HepG2 (cell line): ENCODE data around the gene NCOA1. TPM values are rescaled to one million over a fixed set of nuclear protein-coding genes. Genes with fewer than 3 reads are reported as not detected.

Experiments
- AGO1 ChIP-seq: fragments of 200-400 bp; formaldehyde crosslinking; IDR thresholded peaks from 2 replicates; pipeline ENCODE4 v1.6.1; 2017; ENCODE audit warnings: mild to moderate bottlenecking, low read depth, low read length, moderate library complexity; ENCODE audit not compliant: poor library complexity, severe bottlenecking
- ASH2L ChIP-seq: fragments of 300-600, 200-600 bp; sonication (generic); IDR thresholded peaks from 2 replicates; pipeline ENCODE4 v1.7.0; 2017; ENCODE audit warnings: low read depth, mild to moderate bottlenecking, moderate library complexity, mixed read lengths, low read length; ENCODE audit not compliant: insufficient read length
- FOSL1 ChIP-seq: sonication (generic); formaldehyde crosslinking; IDR thresholded peaks from 2 replicates; pipeline ENCODE4 v1.9.0; 2021; ENCODE audit warnings: missing genetic modification reagents, borderline replicate concordance
- GTF2F1 ChIP-seq: fragments of 150-350 bp; IDR thresholded peaks from 2 replicates; pipeline ENCODE4 v1.6.1; 2014; ENCODE audit warnings: low read length
- MAZ ChIP-seq, 2 experiments: sonication (generic) in 1 of 2; formaldehyde crosslinking in 1 of 2; IDR thresholded peaks; 2 replicates each; pipeline versions ENCODE4 v1.5.0 to v1.6.1; 2012 to 2020; ENCODE audit warnings: low read depth in 2 of 2, mild to moderate bottlenecking in 2 of 2, borderline replicate concordance in 1 of 2, improper control_type of control experiment in 1 of 2, low read length in 1 of 2, missing genetic modification reagents in 1 of 2, moderate library complexity in 1 of 2
- RARG ChIP-seq: sonication (generic); formaldehyde crosslinking; IDR thresholded peaks from 2 replicates; pipeline ENCODE4 v1.4.0; 2020; ENCODE audit warnings: low read depth, mild to moderate bottlenecking, missing genetic modification reagents
- ZBTB38 ChIP-seq: sonication (generic); formaldehyde crosslinking; IDR thresholded peaks from 2 replicates; pipeline ENCODE4 v1.5.1; 2020; ENCODE audit warnings: mild to moderate bottlenecking, missing genetic modification reagents
- ZMYM2 ChIP-seq: sonication (generic); formaldehyde crosslinking; IDR thresholded peaks from 2 replicates; pipeline ENCODE4 v1.8.0; 2022; ENCODE audit warnings: mild to moderate bottlenecking, missing genetic modification reagents
- ZNF124 ChIP-seq: sonication (generic); formaldehyde crosslinking; IDR thresholded peaks from 2 replicates; pipeline ENCODE4 v1.4.0; 2020; ENCODE audit warnings: missing genetic modification reagents
- ZNF205 ChIP-seq: IDR thresholded peaks from 2 replicates; pipeline ENCODE4 v1.6.1; 2018; ENCODE audit warnings: missing biosample characterization, missing genetic modification reagents
- ZNF224 ChIP-seq: sonication (generic); formaldehyde crosslinking; IDR thresholded peaks from 2 replicates; pipeline ENCODE4 v1.5.0; 2020; ENCODE audit warnings: mild to moderate bottlenecking, missing genetic modification reagents
- ZNF235 ChIP-seq: sonication (generic); formaldehyde crosslinking; IDR thresholded peaks from 2 replicates; pipeline ENCODE4 v1.8.1; 2023; ENCODE audit warnings: mild to moderate bottlenecking, missing genetic modification reagents, borderline replicate concordance
- ZNF264 ChIP-seq: sonication (generic); formaldehyde crosslinking; IDR thresholded peaks from 2 replicates; pipeline ENCODE4 v1.4.0; 2020; ENCODE audit warnings: missing genetic modification reagents
- ZNF607 ChIP-seq: sonication (generic); formaldehyde crosslinking; IDR thresholded peaks from 2 replicates; pipeline ENCODE4 v1.5.1; 2020; ENCODE audit warnings: missing genetic modification reagents, mild to moderate bottlenecking, borderline replicate concordance
- ZNF75D ChIP-seq: sonication (generic); formaldehyde crosslinking; IDR thresholded peaks from 2 replicates; pipeline ENCODE4 v1.8.1; 2023; ENCODE audit warnings: missing genetic modification reagents, mild to moderate bottlenecking, borderline replicate concordance
- ZNF879 ChIP-seq: sonication (generic); formaldehyde crosslinking; IDR thresholded peaks from 2 replicates; pipeline ENCODE4 v1.8.1; 2023; ENCODE audit warnings: missing genetic modification reagents
- ZSCAN12 ChIP-seq: sonication (generic); formaldehyde crosslinking; IDR thresholded peaks from 2 replicates; pipeline ENCODE4 v1.9.0; 2021; ENCODE audit warnings: mild to moderate bottlenecking, missing genetic modification reagents
- polyA plus RNA-seq, 8 experiments: library from polyadenylated mRNA; depleted of rRNA in 3 of 8; stranded (reverse) in 7 of 8; unstranded in 1 of 8; fragments of >200 nt; fragmentation: Illumina TruSeq in 4 of 8; extraction: Trizol in 4 of 8; gene quantifications; 2 replicates each; pipeline versions ENCODE4 v1.2.1 to v1.2.3, GENCODE V29; 2011 to 2016; ENCODE audit warnings: low read depth in 4 of 8, missing spikeins in 1 of 8, mixed read lengths in 1 of 8; ENCODE audit not compliant: insufficient read depth in 1 of 8
- total RNA-seq, 5 experiments: library from RNA; depleted of rRNA; stranded (reverse); fragments of >200 nt; fragmentation: Illumina TruSeq; extraction: Trizol; gene quantifications; 2 replicates each; pipeline ENCODE4 v1.2.3, GENCODE V29; 2016; ENCODE audit warnings: low read depth in 1 of 5
- TF ChIP-seq, protein P1 (sequence below): sonication (generic); formaldehyde crosslinking; IDR thresholded peaks from 2 replicates; pipeline ENCODE4 v1.9.0; 2021; ENCODE audit warnings: missing genetic modification reagents, mild to moderate bottlenecking, borderline replicate concordance
- TF ChIP-seq, protein P2 (sequence below): sonication (generic); formaldehyde crosslinking; IDR thresholded peaks from 2 replicates; pipeline ENCODE4 v1.4.0; 2020; ENCODE audit warnings: mild to moderate bottlenecking, missing genetic modification reagents
- TF ChIP-seq, protein P3 (sequence below): IDR thresholded peaks from 2 replicates; pipeline ENCODE4 v1.6.1; 2016; ENCODE audit warnings: low read depth, control low read depth
- TF ChIP-seq, protein P4 (sequence below): sonication (generic); formaldehyde crosslinking; IDR thresholded peaks from 2 replicates; pipeline ENCODE4 v1.5.1; 2020; ENCODE audit warnings: missing genetic modification reagents, mild to moderate bottlenecking, borderline replicate concordance

NCOA1 gene
- total and polyA plus RNA-seq, 2 of the 13 experiments (the other 11 are each of a cell fraction or from before 2014, with no cell fraction given), result 10.0 to 10.4 TPM

DNA sequence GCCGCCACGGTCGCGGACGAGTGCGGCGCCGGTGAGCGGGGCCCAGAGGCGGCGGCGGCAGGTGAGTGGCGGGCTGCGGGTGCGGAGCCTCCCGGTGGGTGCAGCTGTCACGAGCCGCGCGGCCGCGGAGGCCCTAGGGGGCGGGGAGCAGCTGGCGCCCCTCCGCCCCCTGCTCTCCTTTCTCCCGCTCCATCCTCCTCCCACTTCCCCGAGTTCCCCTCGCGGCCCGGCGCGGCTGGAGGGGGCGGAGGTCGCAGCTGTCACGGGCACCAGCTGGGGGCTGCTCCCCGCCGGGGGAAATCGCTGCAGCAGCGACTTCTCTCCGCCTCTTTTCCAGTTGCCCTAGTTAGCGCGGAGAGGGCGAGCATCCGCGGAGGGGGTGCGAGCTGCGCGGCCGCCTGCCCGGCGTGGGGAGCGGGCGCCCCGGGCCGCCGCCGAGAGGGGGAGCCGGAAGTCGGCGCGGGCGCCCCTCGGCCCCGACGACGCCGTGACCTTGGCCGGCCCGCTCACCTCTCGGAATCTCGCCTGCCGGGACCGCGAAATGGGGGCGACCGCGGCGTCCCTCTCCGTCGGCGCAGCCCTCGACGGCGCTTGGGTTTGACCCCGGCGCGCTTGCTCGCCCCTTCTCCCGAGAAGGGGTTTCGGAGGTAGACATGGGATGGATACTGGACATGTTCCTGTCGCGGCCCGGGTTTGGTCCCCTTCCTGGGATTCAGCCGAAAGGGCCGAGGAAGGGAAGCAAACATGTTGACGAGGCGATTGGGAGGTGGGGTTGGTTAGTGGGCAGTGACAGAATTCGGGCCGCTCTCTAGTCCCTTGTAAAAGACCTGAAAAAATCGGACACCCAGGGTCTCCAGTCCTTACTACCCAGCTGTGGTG, 727 bp downstream of the NCOA1 start (continued):
- TF ChIP-seq, protein P1, sequence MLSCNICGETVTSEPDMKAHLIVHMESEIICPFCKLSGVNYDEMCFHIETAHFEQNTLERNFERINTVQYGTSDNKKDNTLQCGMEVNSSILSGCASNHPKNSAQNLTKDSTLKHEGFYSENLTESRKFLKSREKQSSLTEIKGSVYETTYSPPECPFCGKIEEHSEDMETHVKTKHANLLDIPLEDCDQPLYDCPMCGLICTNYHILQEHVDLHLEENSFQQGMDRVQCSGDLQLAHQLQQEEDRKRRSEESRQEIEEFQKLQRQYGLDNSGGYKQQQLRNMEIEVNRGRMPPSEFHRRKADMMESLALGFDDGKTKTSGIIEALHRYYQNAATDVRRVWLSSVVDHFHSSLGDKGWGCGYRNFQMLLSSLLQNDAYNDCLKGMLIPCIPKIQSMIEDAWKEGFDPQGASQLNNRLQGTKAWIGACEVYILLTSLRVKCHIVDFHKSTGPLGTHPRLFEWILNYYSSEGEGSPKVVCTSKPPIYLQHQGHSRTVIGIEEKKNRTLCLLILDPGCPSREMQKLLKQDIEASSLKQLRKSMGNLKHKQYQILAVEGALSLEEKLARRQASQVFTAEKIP (CRISPR knock-in tag), result no peak
- TF ChIP-seq ZMYM2 (CRISPR knock-in tag) (no peak), ZNF264 (CRISPR knock-in tag) (no peak), ZNF205 (no peak), FOSL1 (no peak), ZNF879 (CRISPR knock-in tag) (no peak), RARG (CRISPR knock-in tag) (0 out of 2 replicates have a peak, but pooled peaks have one; percentile 16), GTF2F1 (no peak), ZSCAN12 (CRISPR knock-in tag) (no peak), ASH2L (peak; percentile 22), ZNF235 (CRISPR knock-in tag) (no peak), ZBTB38 (CRISPR knock-in tag) (no peak; the same call in 1 of the 2 replicates), ZNF124 (no peak), ZNF75D (CRISPR knock-in tag) (no peak), AGO1 (no peak), ZNF224 (CRISPR knock-in tag) (no peak), MAZ (IDR thresholded peaks at IDR 0.05; ENCODE audit: borderline replicate concordance, low read depth, low read length) (no peak), MAZ (CRISPR knock-in tag; IDR thresholded peaks at IDR 0.05; ENCODE audit: low read depth) (peak; percentile 36; the same call in 1 of the 2 replicates), ZNF607 (CRISPR knock-in tag) (no peak; the same call in 1 of the 2 replicates)
- TF ChIP-seq, protein P2, sequence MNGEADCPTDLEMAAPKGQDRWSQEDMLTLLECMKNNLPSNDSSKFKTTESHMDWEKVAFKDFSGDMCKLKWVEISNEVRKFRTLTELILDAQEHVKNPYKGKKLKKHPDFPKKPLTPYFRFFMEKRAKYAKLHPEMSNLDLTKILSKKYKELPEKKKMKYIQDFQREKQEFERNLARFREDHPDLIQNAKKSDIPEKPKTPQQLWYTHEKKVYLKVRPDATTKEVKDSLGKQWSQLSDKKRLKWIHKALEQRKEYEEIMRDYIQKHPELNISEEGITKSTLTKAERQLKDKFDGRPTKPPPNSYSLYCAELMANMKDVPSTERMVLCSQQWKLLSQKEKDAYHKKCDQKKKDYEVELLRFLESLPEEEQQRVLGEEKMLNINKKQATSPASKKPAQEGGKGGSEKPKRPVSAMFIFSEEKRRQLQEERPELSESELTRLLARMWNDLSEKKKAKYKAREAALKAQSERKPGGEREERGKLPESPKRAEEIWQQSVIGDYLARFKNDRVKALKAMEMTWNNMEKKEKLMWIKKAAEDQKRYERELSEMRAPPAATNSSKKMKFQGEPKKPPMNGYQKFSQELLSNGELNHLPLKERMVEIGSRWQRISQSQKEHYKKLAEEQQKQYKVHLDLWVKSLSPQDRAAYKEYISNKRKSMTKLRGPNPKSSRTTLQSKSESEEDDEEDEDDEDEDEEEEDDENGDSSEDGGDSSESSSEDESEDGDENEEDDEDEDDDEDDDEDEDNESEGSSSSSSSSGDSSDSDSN (CRISPR knock-in tag), result peak; percentile 58; the same call in 1 of the 2 replicates
- TF ChIP-seq, protein P3, sequence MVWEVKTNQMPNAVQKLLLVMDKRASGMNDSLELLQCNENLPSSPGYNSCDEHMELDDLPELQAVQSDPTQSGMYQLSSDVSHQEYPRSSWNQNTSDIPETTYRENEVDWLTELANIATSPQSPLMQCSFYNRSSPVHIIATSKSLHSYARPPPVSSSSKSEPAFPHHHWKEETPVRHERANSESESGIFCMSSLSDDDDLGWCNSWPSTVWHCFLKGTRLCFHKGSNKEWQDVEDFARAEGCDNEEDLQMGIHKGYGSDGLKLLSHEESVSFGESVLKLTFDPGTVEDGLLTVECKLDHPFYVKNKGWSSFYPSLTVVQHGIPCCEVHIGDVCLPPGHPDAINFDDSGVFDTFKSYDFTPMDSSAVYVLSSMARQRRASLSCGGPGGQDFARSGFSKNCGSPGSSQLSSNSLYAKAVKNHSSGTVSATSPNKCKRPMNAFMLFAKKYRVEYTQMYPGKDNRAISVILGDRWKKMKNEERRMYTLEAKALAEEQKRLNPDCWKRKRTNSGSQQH (CRISPR knock-in tag), result no peak
- TF ChIP-seq, protein P4, sequence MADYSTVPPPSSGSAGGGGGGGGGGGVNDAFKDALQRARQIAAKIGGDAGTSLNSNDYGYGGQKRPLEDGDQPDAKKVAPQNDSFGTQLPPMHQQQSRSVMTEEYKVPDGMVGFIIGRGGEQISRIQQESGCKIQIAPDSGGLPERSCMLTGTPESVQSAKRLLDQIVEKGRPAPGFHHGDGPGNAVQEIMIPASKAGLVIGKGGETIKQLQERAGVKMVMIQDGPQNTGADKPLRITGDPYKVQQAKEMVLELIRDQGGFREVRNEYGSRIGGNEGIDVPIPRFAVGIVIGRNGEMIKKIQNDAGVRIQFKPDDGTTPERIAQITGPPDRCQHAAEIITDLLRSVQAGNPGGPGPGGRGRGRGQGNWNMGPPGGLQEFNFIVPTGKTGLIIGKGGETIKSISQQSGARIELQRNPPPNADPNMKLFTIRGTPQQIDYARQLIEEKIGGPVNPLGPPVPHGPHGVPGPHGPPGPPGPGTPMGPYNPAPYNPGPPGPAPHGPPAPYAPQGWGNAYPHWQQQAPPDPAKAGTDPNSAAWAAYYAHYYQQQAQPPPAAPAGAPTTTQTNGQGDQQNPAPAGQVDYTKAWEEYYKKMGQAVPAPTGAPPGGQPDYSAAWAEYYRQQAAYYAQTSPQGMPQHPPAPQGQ (CRISPR knock-in tag), result no peak
